Upper lobe of left lung (tissue), 4 donors: ENCODE data around the gene CEP41.
A peak's percentile ranks its signal among the peaks of the same experiment; 100 is the strongest.

Experiments
- CTCF ChIP-seq, 6 experiments: fragments of 450-650 bp in 4 of 6; fragments of 200-600 bp in 2 of 6; sonication (generic) in 2 of 6; IDR thresholded peaks; one replicate each; pipeline ENCODE4 v1.5.1; 2016 to 2019; ENCODE audit warnings: antibody characterized with exemption in 6 of 6
- POLR2A ChIP-seq, 4 donors: fragments of 450-650 bp; IDR thresholded peaks; one replicate each; pipeline ENCODE4 v1.5.1; 2016 to 2017; ENCODE audit warnings: antibody characterized with exemption in 4 of 4, mild to moderate bottlenecking in 2 of 4

GRCh38 chr7:130440527-130441365 lies at the start of gene CEP41:
- TF ChIP-seq CTCF (IDR thresholded peaks at IDR 0.05) (no peak), POLR2A (IDR thresholded peaks at IDR 0.05) (peak in 1 of 4 donors; percentile 49)
